Memory B cell (primary cell): ENCODE results near the gene IFFO2.

Experiments
- ATAC-seq: fragments of 150-1000 bp; cut with Tn5 transposase; 2 replicates; pipeline ENCODE4 v1.10.0; 2021; ENCODE audit warnings: low read depth, mild to moderate bottlenecking, moderate library complexity
- DNase-seq, 2 donors: peaks; one replicate each; pipeline ENCODE4 v3.0.0; 2022; ENCODE audit warnings: low spot score in 2 of 2
- H3K27ac Mint-ChIP-seq: one replicate; pipeline ENCODE4 v1.8.0; 2022; ENCODE audit warnings: mild to moderate bottlenecking, moderate library complexity, mixed read lengths
- H3K27me3 Mint-ChIP-seq: one replicate; pipeline ENCODE4 v1.8.0; 2022; ENCODE audit warnings: mixed read lengths
- H3K36me3 Mint-ChIP-seq: one replicate; pipeline ENCODE4 v1.8.0; 2022; ENCODE audit warnings: mild to moderate bottlenecking, mixed read lengths
- H3K4me1 Mint-ChIP-seq: one replicate; pipeline ENCODE4 v1.8.0; 2022; ENCODE audit warnings: mixed read lengths
- H3K4me3 Mint-ChIP-seq: one replicate; pipeline ENCODE4 v1.8.0; 2022; ENCODE audit warnings: mild to moderate bottlenecking, moderate library complexity, mixed read lengths
- H3K9me3 Mint-ChIP-seq: one replicate; pipeline ENCODE4 v1.8.0; 2022; ENCODE audit warnings: mixed read lengths

The IFFO2 gene

DNA sequence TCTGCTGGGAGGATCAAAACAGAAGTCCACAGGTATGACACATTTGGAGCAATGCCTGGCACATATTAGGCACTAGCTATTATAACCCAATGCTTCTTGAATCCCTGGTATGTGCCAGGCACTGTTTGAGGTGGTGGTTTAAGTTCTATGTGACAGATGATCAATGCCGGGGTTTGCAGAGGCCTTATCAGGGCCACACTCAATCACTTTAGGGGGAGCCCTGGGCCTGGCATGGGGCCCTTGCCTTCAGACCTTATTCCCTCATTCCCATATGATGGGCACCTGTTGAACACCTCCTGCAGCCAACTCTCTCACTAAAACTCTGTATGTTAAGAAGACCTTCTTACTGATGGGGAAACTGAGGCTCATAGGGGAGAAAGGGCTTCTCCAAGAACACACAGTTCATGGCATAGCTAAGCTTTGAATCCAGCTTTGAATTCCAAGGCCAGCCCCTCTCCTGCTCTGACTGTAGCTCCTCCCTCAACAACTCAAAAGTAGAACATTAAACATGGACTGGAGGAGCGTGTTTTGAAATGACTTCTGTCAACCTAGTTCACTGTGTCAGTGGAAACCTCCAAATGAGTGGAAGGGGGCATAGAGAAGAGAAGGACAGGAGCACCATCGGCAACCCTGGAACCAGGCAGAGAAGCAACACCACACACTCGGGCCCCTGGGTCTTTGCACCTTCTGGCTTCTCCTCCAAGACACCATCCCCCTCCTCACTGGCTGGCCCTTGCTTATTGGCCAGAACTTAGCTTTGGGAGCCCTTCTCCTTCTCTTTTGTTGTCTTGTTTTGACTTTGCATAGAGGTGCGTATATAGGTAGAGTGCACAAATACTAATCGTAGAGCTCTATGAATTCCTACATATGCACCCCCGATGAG is 6.6 kb upstream of the IFFO2 start:
- Mint-ChIP-seq H3K27ac (no peak overlapping the region), H3K4me3 (no peak overlapping the region), H3K27me3 (peaks cover 5% of the 10 kb centered on the region), H3K9me3 (no peaks in the 10 kb centered on the region), H3K36me3 (no peaks in the 10 kb centered on the region), H3K4me1 (peaks cover 2% of the 10 kb centered on the region)
- DNase-seq = no peak
- no peak for ATAC-seq

DNA sequence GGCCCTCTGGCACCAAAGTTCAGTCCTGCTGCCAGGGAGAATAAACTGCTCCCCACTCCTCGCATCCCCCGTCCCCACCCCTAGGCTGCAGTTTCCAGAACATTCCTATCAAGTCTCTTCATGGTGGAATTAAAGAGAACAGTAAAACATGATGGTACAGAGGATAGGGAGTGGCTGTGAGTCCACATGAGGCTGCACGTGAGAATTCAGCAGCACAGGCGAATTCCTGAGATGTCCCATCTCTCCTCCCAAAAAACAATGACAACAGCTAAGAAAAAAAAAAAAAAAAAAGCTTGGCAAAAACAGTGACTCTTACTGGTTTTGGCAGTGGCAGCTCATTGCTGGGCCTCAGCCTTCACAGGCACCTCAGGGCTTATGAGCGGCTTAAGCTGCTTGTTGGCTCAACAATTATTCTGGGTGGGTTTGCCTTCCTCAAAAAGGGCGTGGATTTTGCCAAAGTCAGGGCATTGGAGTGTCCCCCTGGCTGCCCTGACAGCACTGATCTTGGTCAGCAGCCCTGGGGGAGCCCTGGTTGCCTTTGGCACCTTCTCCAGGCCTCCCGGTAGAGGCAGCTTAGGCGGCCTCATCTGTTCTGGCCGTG is 5.7 kb upstream of the IFFO2 start:
- H3K4me1 Mint-ChIP-seq = peaks cover 7% of the 10 kb centered on the region
- H3K27me3 Mint-ChIP-seq = peaks cover 5% of the 10 kb centered on the region
- no peak for ATAC-seq
- no peak for DNase-seq
- no peaks in the 10 kb centered on the region for H3K9me3 Mint-ChIP-seq
- H3K4me3 Mint-ChIP-seq = no peak overlapping the region
- H3K27ac Mint-ChIP-seq = no peak overlapping the region
- no peaks in the 10 kb centered on the region for H3K36me3 Mint-ChIP-seq

DNA sequence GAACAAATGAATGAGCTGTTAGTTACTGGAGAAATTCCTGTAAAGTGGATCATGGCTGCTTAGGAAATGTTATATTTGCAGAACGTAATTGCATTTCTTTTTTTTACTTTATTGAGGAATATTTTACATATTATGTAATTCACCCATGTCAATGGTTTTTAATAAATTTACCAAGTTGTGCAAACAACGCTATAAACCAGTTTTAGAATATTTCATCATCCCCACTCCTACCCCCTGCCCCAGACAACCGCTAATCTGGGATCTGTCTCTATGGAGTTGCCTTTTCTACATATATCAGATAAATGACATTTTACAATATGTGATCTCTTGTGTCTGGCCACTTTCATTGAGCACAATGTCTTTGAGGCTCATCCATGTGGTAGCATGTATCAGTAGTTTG is 4.3 kb upstream of the IFFO2 start:
- Mint-ChIP-seq H3K36me3 (no peaks in the 10 kb centered on the region), H3K4me1 (peaks cover 7% of the 10 kb centered on the region), H3K27ac (peak overlapping the region; percentile 1), H3K27me3 (peaks cover 5% of the 10 kb centered on the region), H3K9me3 (no peaks in the 10 kb centered on the region), H3K4me3 (no peak overlapping the region)
- no peak for ATAC-seq
- no peak for DNase-seq

DNA sequence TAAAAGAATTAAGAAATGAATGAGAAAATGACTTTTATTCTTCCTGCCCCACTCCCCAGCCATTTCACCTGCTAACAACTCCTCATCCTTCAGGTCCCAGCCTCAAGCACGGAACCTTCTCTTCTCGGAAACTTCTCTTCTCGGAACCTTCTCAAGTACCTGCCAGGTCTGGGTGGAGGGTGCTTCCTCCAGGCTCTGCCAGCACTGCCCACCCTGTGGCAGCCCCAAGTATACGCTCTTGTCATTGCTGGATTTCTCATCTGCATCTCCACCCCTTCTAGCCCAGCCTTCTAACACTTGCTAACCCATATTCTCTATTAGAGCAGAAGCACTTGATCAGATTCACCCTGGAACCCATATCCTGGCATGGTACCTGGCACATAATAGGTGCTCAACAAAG is 3.9 kb upstream of the IFFO2 start:
- Mint-ChIP-seq H3K27me3 (peaks cover 5% of the 10 kb centered on the region), H3K27ac (peak overlapping the region; percentile 1), H3K9me3 (no peaks in the 10 kb centered on the region), H3K36me3 (no peaks in the 10 kb centered on the region), H3K4me1 (peaks cover 7% of the 10 kb centered on the region), H3K4me3 (no peak overlapping the region)
- no peak for DNase-seq
- ATAC-seq = no peak

DNA sequence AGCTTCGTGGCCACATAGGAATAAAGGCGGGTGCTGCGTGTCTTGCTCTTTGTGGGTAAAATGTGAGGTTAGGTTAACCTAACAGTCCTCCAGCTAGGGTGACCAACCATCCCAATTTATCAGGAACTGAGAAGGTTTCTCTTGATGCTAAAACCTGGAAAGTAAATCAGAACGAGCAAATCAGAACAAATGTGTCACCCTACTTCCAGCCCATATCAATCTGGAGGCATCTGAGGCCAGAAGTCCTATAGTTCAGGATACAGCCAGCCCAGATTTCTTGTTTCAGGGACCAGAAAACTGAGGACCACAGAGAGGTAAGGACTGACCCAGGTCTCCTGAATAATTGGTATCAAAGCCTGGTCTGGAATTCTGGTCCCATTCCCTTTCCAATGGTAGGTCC is 3.1 kb upstream of the IFFO2 start:
- no peak for DNase-seq
- no peak overlapping the region for H3K27ac Mint-ChIP-seq
- peaks cover 3% of the 10 kb centered on the region for H3K27me3 Mint-ChIP-seq

DNA sequence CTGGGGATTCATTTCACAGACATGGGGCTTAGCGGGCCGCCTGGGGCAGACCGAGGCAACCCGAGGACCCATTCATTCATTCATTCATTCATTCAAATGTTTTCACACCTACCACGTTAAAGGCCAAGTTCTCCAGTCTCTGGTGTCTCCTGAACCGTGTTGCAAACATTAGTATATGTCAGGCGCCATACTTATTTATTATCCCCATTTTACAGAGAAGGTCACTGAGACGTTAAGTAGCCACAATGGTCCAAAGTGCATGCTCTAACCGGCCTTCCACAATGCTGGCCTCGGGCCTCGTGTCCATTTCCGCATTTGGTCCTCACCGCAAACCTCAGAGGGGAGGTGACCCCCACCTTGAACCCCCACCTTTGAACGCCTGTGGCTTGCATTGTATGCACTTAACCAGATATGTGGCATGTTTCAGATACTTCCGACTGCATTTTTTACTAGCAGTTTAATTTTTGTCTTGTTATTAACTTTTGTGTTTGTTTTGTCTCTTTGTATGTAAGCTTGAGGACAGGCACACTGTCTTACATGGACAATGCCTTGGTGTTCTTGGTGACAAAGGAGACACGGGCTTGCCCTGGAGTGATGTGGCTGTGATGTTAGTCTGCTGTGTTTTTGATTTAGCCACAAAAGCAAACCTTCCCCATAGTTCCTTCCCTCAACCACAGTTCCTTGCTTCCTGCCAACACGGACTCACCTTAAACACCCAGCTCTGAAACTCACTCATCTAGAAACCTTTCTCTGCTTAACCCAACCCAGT is 1.2 kb upstream of the IFFO2 start:
- Mint-ChIP-seq H3K36me3 (no peaks in the 10 kb centered on the region), H3K4me3 (peak overlapping the region; percentile 96), H3K9me3 (no peaks in the 10 kb centered on the region), H3K27ac (peak overlapping the region; percentile 84), H3K4me1 (peaks cover 28% of the 10 kb centered on the region), H3K27me3 (peaks cover 2% of the 10 kb centered on the region)
- no peak for DNase-seq
- ATAC-seq = no peak

More for the DNA sequence above, 3.1 kb upstream of the IFFO2 start:
- Mint-ChIP-seq H3K4me3 (no peak overlapping the region), H3K9me3 (no peaks in the 10 kb centered on the region), H3K36me3 (no peaks in the 10 kb centered on the region), H3K4me1 (peaks cover 14% of the 10 kb centered on the region)
- ATAC-seq = no peak

DNA sequence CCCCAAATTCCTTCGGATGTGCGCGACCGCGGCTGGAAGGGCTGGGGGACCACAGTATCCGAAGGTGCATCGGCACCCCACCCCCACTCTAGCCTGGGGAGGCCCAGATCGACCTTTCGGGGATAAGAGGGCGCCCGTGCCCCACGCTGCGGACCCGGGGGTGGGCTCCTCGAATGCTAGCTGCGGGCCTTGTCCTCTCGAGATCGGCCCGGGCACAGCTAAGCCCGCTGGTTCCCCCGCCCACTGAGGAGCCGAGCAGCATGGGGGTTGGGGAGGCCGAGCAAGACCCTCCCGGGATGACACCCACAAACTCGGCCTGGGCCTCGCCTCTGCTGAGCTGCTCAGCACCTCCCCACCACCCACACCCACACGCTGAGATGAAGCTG is 653 bp upstream of the IFFO2 start:
- DNase-seq (no peak), ATAC-seq (no peak)
- Mint-ChIP-seq H3K4me3 (peak overlapping the region; percentile 96), H3K27ac (peak overlapping the region; percentile 84), H3K4me1 (peaks cover 33% of the 10 kb centered on the region), H3K27me3 (peaks cover 2% of the 10 kb centered on the region), H3K36me3 (no peaks in the 10 kb centered on the region), H3K9me3 (no peaks in the 10 kb centered on the region)

DNA sequence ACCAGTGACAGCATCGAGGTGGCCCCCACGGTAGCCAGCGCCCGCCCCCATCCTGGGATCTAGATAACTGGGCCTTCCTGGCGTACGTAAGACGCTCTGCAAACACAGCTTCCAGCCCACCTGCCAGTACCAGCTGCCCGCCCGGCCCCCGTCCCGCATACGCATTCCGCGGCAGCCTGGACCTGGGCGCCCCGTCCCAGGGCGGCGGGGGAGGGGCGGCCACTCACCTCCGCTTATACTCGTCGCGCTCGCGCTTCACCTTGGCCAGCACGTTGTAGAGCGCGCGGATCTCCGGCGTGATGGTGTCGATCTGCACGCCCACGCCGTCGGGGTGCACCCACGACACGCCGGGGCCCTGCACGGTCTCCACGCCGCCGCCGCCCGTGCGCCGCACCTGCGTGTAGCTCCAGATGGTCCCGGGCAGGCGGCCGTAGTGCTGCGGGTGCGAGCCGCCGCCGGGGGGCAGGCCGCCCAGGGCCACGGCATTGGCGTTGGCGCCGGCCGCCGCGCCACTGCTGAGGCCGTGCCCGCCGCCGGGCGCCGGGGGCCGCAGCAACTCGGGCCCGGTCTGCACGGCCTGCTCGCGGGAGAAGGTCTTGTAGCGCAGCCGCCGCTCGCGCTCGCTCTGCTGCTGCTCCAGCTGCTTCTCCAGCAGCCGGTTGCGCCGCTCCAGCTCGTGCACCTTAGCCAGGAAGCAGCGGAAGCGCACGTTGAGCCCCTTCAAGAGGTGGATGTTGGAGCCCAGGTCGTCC is 859 bp downstream of the IFFO2 start:
- no peaks in the 10 kb centered on the region for H3K36me3 Mint-ChIP-seq
- H3K27me3 Mint-ChIP-seq = peaks cover 2% of the 10 kb centered on the region
- ATAC-seq = peak; percentile 2
- peak; percentile 46 to 59 for DNase-seq
- H3K9me3 Mint-ChIP-seq = no peaks in the 10 kb centered on the region
- peaks cover 38% of the 10 kb centered on the region for H3K4me1 Mint-ChIP-seq
- peak overlapping the region; percentile 85 for H3K4me3 Mint-ChIP-seq
- peak overlapping the region; percentile 100 for H3K27ac Mint-ChIP-seq

DNA sequence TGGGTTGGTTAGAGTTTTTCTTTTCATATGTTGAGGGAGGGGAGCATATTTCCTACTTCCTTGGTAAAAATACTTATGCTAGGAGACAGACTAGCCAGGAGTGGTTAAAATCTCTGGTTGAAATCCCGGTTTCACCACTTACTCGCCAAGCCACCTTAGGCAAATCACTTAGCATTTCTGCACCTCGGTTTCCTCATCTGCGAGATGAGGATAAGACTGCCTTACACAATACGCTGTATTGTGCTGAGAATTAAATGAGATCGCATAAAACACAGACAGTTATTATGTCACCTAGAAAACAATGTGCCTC is 1.4 kb downstream of the IFFO2 start:
- Mint-ChIP-seq H3K4me3 (peak overlapping the region; percentile 85), H3K36me3 (no peaks in the 10 kb centered on the region), H3K27me3 (no peaks in the 10 kb centered on the region), H3K9me3 (no peaks in the 10 kb centered on the region), H3K27ac (peak overlapping the region; percentile 100), H3K4me1 (peaks cover 41% of the 10 kb centered on the region)
- ATAC-seq (no peak), DNase-seq (no peak)

DNA sequence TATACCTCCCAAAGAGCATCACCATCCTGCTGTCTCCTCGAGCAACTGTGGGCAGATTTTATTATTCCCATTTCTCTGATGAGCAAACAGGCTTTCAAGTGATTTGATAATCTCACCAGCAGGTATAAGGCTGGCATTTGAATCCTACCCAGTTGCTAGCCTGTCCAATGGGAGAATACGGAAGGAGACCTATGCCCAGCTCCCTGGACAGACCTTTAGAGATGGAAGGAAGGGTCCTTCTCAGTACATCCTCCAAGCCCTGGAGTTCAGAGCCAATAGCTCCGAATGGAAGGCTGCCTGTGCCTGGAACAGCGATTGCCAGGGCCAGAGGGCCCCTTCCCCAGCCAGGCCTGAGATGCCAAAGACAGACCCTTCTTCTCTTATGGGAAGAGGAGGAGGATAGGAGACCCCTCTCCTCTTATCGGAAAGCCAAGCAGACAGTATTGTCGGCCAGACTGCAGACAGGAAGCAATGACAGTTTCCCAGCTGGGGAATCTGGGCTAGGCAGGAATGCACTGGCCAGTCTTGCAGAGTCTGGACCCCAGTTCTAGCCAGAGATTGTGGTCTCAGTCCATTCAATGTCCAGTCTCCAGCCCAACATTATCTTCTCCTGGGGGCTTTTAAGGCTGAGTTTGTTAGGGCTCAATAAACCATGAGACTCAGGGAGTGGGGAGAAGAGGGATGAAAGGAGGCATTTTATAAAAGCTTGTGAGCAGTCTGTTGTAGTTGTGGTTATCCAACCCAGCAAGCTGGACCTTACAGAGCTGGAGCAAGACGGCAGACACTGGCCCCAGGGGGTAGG is 2.0 kb downstream of the IFFO2 start:
- H3K27ac Mint-ChIP-seq = peak overlapping the region; percentile 100
- H3K4me3 Mint-ChIP-seq = peak overlapping the region; percentile 85
- DNase-seq = no peak

DNA sequence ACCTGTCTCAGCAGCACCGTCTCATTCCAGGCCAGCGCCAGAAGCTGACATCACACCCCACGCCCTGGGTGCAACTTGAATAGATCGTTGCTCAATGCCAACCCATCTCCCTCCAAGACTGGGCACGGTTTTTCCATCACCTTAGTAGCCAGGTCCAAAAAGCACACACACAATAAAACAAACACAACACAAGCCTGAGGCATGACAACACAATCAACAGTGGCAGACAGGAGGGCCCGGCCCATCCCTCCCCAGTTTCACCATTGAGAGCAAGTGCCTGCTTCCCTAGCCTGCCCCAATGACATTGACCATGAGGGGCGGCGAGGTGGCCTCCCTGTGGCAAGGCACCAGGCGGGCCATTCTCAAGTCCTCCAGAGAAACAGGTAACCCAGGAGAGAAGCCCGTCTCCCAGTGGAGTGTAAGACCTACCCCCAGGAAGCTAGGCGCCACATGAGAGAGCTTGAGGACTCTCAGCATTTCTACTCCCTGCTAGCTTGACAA is 2.7 kb downstream of the IFFO2 start:
- Mint-ChIP-seq H3K27me3 (no peaks in the 10 kb centered on the region), H3K36me3 (no peaks in the 10 kb centered on the region), H3K4me1 (peaks cover 52% of the 10 kb centered on the region), H3K9me3 (no peaks in the 10 kb centered on the region), H3K4me3 (peak overlapping the region; percentile 85), H3K27ac (peak overlapping the region; percentile 100)
- ATAC-seq (no peak), DNase-seq (no peak)

More for the DNA sequence above, 2.0 kb downstream of the IFFO2 start:
- ATAC-seq = no peak
- Mint-ChIP-seq H3K36me3 (no peaks in the 10 kb centered on the region), H3K9me3 (no peaks in the 10 kb centered on the region), H3K4me1 (peaks cover 47% of the 10 kb centered on the region), H3K27me3 (no peaks in the 10 kb centered on the region)

DNA sequence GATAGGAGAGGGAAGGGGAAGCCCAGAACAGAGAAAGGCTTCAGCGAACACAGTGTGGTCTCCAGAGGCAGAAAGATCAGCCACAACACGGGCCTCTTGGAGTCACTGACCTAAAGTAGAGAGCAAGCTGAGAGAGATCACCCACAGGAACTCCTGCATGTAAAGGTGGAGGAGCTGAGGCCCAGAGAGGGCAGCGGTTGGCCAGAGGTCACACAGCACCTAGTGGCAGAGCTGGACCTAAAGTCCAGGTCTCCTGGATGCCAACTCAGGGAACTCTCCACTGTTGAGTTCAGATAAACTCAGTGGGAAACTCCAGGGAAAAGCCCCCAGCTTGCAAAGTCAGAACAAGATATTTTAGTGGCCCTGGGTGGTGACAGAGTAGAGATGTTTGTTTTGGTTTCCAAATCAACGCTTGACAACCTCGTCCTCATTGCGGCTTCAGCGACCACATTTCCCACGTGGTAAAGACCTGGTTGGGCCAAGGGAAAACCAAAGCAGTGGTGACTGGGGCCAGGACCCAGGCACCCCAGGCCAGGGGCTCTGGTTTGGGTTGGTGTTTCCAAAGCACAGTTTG is 4.6 kb downstream of the IFFO2 start:
- ATAC-seq = peak; percentile 58
- Mint-ChIP-seq H3K36me3 (no peaks in the 10 kb centered on the region), H3K4me1 (peaks cover 59% of the 10 kb centered on the region), H3K27me3 (no peaks in the 10 kb centered on the region), H3K9me3 (no peaks in the 10 kb centered on the region), H3K27ac (peak overlapping the region; percentile 100), H3K4me3 (peak overlapping the region; percentile 88)
- DNase-seq = peak; percentile 60 to 73

DNA sequence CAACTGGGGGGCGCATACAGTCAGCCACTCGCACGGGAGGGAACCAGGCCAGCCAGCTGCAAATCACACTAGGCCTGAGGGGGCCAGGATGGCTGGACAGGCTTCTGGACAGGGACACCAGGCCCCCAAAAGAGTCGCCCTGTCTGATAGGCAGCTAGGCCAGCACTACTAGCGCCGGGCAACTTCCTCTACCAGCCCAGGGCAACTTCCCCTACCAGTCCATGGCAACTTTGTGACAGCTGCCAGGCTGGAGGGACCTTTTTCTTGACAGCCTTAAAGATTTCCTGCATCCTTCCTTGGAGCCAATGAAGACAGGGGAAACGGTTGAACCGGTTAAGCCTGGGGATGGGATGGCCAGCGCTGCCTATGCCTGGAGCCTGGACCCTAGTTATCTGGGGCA is 5.1 kb downstream of the IFFO2 start:
- DNase-seq (peak; percentile 52 to 62), ATAC-seq (peak; percentile 42)
- no peaks in the 10 kb centered on the region for H3K9me3 Mint-ChIP-seq
- peak overlapping the region; percentile 88 for H3K4me3 Mint-ChIP-seq
- H3K4me1 Mint-ChIP-seq = peaks cover 60% of the 10 kb centered on the region
- no peaks in the 10 kb centered on the region for H3K36me3 Mint-ChIP-seq
- peak overlapping the region; percentile 100 for H3K27ac Mint-ChIP-seq
- H3K27me3 Mint-ChIP-seq = no peaks in the 10 kb centered on the region
